Measurements from ENCODE around the gene COPS3.

GRCh38 chr17:17235212-17236174 is 45.6 kb downstream of the COPS3 start:
- no peak for TF ChIP-seq POLR2A (IDR thresholded peaks at IDR 0.05)
- TF ChIP-seq CTCF (IDR thresholded peaks at IDR 0.05) = no peak
